Rectal smooth muscle tissue (tissue), 1 donor: ENCODE results near the gene ADGRL3.
"Not testable (repeated sequence)": the region's sequence is repeated elsewhere in the genome, so short reads cannot be mapped to it uniquely, and the experiment has no call there.

ENCODE experiments used
- H3K27ac ChIP-seq: one replicate; pipeline ENCODE4 v1.7.0; 2013; ENCODE audit warnings: low read depth, low read length, inconsistent platforms
- H3K27me3 ChIP-seq: one replicate; pipeline ENCODE4 v1.7.0; 2013; ENCODE audit warnings: low read length; ENCODE audit not compliant: control insufficient read depth, insufficient read depth
- H3K36me3 ChIP-seq: one replicate; pipeline ENCODE4 v1.7.0; 2013; ENCODE audit warnings: low read length; ENCODE audit not compliant: control insufficient read depth, insufficient read depth
- H3K4me1 ChIP-seq: one replicate; pipeline ENCODE4 v1.7.0; 2013; ENCODE audit warnings: low read length; ENCODE audit not compliant: control insufficient read depth, insufficient read depth
- H3K4me3 ChIP-seq: one replicate; pipeline ENCODE4 v1.7.0; 2013; ENCODE audit warnings: low read length
- H3K9ac ChIP-seq: one replicate; pipeline ENCODE4 v1.7.0; 2013; ENCODE audit warnings: low read length

Gene ADGRL3

GRCh38 chr4:61501812-61502211, 301.7 kb downstream of the ADGRL3 start:
- Histone ChIP-seq H3K4me1 (no peaks in the 10 kb centered on the region), H3K4me3 (no peak overlapping the region), H3K9ac (no peak overlapping the region), H3K27me3 (no peaks in the 10 kb centered on the region), H3K27ac (no peak overlapping the region), H3K36me3 (no peaks in the 10 kb centered on the region)

GRCh38 chr4:61505773-61506685, 305.9 kb downstream of the ADGRL3 start:
- Histone ChIP-seq H3K36me3 (no peaks in the 10 kb centered on the region), H3K4me1 (no peaks in the 10 kb centered on the region), H3K27me3 (no peaks in the 10 kb centered on the region), H3K9ac (no peak overlapping the region), H3K4me3 (no peak overlapping the region), H3K27ac (no peak overlapping the region)

GRCh38 chr4:61507091-61507490, 307.0 kb downstream of the ADGRL3 start:
- Histone ChIP-seq H3K27me3 (no peaks in the 10 kb centered on the region), H3K27ac (no peak overlapping the region), H3K4me1 (no peaks in the 10 kb centered on the region), H3K9ac (no peak overlapping the region), H3K36me3 (no peaks in the 10 kb centered on the region), H3K4me3 (no peak overlapping the region)

GRCh38 chr4:61509721-61510241, 309.7 kb downstream of the ADGRL3 start:
- H3K4me1 ChIP-seq, H3K27me3 ChIP-seq, H3K36me3 ChIP-seq: not testable (repeated sequence)

GRCh38 chr4:61511716-61512488, 311.8 kb downstream of the ADGRL3 start:
- Histone ChIP-seq H3K27me3 (no peaks in the 10 kb centered on the region), H3K4me3 (no peak overlapping the region), H3K27ac (no peak overlapping the region), H3K9ac (no peak overlapping the region), H3K4me1 (no peaks in the 10 kb centered on the region), H3K36me3 (no peaks in the 10 kb centered on the region)

More at GRCh38 chr4:61509721-61510241, 309.7 kb downstream of the ADGRL3 start:
- H3K27ac ChIP-seq, H3K4me3 ChIP-seq, H3K9ac ChIP-seq: not testable (repeated sequence)

GRCh38 chr4:61514991-61515390, 314.9 kb downstream of the ADGRL3 start:
- no peak overlapping the region for H3K9ac ChIP-seq
- H3K27ac ChIP-seq = no peak overlapping the region
- H3K4me3 ChIP-seq = no peak overlapping the region
- no peaks in the 10 kb centered on the region for H3K27me3 ChIP-seq
- no peaks in the 10 kb centered on the region for H3K4me1 ChIP-seq
- H3K36me3 ChIP-seq = no peaks in the 10 kb centered on the region

GRCh38 chr4:61517144-61517543, 317.0 kb downstream of the ADGRL3 start:
- no peak overlapping the region for H3K4me3 ChIP-seq
- H3K4me1 ChIP-seq = no peaks in the 10 kb centered on the region
- no peak overlapping the region for H3K9ac ChIP-seq
- no peaks in the 10 kb centered on the region for H3K36me3 ChIP-seq
- no peaks in the 10 kb centered on the region for H3K27me3 ChIP-seq
- no peak overlapping the region for H3K27ac ChIP-seq

- H3K27me3 ChIP-seq = no peaks in the 10 kb centered on the region
- H3K4me1 ChIP-seq = no peaks in the 10 kb centered on the region
- H3K36me3 ChIP-seq = no peaks in the 10 kb centered on the region
- no peak overlapping the region for H3K4me3 ChIP-seq
- H3K27ac ChIP-seq = no peak overlapping the region
- no peak overlapping the region for H3K9ac ChIP-seq
Observed at GRCh38 chr4:61520166-61520565, 320.0 kb downstream of the ADGRL3 start.

- Histone ChIP-seq H3K27me3 (no peaks in the 10 kb centered on the region), H3K4me3 (no peak overlapping the region), H3K27ac (no peak overlapping the region), H3K9ac (no peak overlapping the region), H3K36me3 (no peaks in the 10 kb centered on the region), H3K4me1 (no peaks in the 10 kb centered on the region)
Observed at GRCh38 chr4:61520681-61521160, 320.6 kb downstream of the ADGRL3 start.

GRCh38 chr4:61521451-61521850, 321.3 kb downstream of the ADGRL3 start:
- H3K9ac ChIP-seq = no peak overlapping the region
- H3K4me3 ChIP-seq = no peak overlapping the region
- H3K4me1 ChIP-seq = no peaks in the 10 kb centered on the region
- H3K27me3 ChIP-seq = no peaks in the 10 kb centered on the region
- no peaks in the 10 kb centered on the region for H3K36me3 ChIP-seq
- no peak overlapping the region for H3K27ac ChIP-seq

- Histone ChIP-seq H3K27me3 (no peaks in the 10 kb centered on the region), H3K27ac (no peak overlapping the region), H3K4me3 (no peak overlapping the region), H3K36me3 (no peaks in the 10 kb centered on the region), H3K9ac (no peak overlapping the region), H3K4me1 (no peaks in the 10 kb centered on the region)
Observed at GRCh38 chr4:61522312-61522711, 322.2 kb downstream of the ADGRL3 start.

- H3K4me1 ChIP-seq = no peaks in the 10 kb centered on the region
- no peak overlapping the region for H3K4me3 ChIP-seq
Observed at GRCh38 chr4:61527888-61528287, 327.8 kb downstream of the ADGRL3 start.

More at GRCh38 chr4:61527888-61528287, 327.8 kb downstream of the ADGRL3 start:
- no peaks in the 10 kb centered on the region for H3K36me3 ChIP-seq
- no peak overlapping the region for H3K27ac ChIP-seq
- no peaks in the 10 kb centered on the region for H3K27me3 ChIP-seq
- H3K9ac ChIP-seq = no peak overlapping the region
